HG03439 (cell line): Measurements from ENCODE around the gene DUSP6.

Experiments
- ATAC-seq: cut with Tn5 transposase; IDR thresholded peaks from one replicate; pipeline ENCODE4 v1.9.1; 2021; ENCODE audit warnings: mild to moderate bottlenecking, moderate library complexity; ENCODE audit not compliant: unreplicated experiment

The DUSP6 gene, protein sequence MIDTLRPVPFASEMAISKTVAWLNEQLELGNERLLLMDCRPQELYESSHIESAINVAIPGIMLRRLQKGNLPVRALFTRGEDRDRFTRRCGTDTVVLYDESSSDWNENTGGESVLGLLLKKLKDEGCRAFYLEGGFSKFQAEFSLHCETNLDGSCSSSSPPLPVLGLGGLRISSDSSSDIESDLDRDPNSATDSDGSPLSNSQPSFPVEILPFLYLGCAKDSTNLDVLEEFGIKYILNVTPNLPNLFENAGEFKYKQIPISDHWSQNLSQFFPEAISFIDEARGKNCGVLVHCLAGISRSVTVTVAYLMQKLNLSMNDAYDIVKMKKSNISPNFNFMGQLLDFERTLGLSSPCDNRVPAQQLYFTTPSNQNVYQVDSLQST

DNA sequence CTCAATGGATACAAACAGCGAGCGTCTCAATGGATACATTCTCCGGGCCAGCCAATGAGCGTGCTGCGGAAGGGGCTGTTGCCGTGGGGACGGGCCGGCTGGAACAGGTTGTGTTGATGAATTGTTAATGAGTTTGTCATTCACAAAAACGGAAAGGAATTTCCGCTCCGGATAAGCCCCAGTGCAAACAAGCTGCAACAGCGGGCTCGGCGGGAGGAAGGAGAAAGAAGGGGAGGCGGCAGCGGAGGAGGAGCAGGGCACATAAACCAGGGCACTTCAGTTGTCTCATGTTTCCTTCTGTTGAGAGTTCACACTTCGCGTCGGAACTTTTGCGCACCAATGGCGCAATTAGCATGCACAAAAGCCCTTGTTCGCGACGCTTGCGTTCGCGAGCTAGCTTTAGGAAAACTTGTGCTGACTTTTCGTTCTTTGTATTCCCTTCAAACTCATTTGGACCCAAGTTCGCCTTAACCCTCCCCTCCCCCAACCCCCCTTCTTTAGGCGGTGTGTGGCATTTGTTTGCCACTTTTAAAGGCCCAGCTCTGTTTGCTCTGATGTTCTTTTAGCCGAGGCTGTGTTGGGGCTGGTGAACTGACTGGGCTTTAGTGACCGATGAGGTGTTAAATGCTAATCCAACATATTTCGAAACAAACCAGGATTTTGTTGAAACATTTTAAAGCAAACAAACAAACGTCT is at the start of gene DUSP6:
Gene DUSP6 (minus strand): TSS at position 10 of the 696 bp plus-strand sequence. CDS start 462 bp downstream, outside the sequence.
- no peak for ATAC-seq

DNA sequence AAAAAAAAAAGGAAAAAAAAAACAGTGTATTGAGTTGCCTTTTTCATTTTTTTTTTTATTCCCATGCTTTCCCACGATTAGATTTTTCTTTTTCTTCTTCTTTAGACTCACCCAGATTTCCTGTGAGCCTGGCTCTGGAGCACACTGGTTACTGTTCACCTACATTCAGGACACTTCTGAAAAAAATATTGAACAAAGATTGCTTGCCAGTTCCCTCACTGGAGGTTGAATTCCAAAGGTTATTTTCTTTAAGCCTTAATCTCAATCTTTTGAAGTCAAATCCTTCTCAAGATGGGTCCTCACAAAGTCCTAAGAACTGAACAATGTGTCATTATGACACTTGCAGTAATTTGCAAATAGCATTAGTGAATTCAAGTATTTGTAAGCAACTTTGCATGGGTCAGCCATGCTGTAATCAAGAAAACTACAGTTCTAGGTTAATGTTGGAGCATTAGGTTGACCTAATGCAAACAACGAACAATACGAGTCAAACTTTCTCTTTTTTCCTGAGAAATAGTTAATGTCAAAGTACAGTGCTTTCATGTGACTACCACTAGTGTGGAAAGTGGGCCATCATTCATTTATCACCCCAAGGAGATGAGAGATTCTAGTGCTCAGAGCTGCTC is 49.2 kb upstream of the DUSP6 start:
- no peak for ATAC-seq

DNA sequence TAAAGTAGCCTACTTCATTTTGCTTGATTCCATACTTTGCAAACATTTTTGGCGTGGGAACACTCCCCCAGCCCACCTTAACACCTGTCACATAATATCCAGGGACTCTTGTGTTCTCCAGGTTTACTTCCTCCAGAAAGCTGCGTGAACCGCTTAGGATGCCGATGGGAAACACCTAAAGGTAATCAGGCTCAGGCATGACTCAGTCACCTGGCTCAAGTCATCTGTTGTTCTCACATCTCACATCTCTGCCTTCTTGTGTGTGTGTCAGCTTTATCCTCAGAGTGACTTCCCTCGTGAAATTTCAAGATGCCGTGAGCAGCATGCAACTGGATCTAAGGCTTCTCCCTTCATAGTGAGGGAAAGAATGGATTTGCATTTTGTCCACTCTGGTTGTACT is 48.1 kb upstream of the DUSP6 start:
- ATAC-seq = no peak

DNA sequence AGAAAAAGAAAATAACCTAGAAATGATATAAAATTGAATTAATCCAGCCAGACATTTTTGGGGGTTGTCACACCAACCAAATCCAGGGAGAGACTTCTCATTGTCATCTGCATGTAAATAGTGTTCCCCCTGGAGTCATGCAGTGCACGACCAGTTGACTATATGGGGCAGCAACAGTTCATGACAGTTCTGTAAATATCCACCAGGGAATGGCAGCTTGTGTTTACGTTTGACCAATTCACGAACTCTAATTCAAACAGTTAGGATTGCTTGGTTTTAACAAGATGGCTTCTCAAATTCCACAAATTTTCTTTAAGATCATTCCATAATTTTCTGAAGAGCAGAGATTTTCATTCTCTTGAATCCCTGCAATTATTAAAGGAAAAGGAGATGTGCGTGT is 43.4 kb upstream of the DUSP6 start:
- ATAC-seq = no peak

DNA sequence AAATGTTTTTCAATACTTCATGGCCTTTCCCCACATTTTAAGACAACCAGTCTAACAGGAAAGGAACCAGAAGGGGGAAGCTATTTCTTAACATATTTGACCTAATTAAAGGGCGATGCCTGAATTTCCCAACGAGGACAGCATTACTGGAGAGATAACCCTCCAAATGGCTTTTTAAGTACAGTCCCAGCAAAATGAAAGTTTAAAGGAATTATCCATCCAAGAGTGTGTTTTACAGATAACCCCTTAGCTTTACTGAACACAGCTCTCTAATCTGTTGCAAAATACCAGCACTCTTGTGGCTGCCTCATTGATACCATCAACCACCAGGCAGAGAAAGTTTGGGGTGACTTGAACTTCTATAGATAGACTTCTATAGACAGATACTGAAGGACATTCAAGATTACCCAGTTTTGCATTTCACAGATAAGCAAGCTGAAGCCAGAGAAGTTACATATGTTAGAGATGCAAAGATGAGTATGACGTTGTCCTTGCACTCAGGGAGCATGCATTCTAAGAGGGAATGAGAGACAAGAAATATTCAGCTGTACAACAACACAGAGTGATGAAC is 41.3 kb upstream of the DUSP6 start:
- ATAC-seq = no peak

DNA sequence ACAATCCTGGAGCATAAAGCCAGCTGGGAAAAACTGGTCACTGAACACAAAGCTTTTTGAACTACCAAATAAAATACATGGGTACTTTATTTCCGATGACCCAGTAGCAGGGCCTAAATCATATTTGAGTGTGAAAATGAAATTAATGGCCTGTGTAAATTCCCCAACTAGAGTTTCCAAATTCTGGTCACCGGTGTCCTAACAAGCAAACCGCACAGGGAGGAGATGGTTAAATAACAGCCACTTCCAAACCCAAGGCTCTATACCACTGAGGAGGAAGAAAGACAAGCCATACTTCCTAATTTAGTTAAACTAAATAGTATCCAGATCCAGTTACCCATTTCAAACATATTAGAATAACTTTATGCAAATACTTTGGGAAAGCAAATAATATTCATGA is 40.1 kb upstream of the DUSP6 start:
- no peak for ATAC-seq

DNA sequence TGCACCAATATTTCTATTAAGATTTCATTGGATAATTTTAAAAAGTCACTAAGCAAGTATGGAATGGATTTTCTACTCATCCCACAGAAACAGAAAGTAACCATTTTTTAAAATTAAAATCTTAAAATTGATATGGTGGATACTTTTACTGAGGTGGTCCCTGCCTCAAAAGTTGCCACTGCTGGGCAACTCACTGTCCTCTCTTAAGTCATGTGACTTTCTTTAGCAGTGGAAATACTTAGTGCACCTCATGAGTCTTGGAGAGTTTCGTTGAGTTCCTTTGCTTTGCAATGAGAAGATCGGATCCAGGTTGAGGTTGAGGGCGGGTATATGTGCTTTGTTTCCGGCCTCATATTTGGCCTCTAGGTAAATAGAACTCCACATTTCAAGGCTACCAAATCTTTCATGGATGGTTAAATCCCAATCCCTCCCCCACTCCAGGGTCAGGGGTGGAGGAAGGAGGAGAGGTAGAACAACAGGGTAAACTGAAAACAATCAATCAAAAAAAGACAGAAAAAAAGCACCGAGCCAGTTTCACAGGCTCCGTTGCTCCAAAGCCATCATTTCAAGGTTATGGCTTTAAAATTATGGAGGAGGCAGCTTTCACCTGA is 39.5 kb upstream of the DUSP6 start:
- no peak for ATAC-seq

DNA sequence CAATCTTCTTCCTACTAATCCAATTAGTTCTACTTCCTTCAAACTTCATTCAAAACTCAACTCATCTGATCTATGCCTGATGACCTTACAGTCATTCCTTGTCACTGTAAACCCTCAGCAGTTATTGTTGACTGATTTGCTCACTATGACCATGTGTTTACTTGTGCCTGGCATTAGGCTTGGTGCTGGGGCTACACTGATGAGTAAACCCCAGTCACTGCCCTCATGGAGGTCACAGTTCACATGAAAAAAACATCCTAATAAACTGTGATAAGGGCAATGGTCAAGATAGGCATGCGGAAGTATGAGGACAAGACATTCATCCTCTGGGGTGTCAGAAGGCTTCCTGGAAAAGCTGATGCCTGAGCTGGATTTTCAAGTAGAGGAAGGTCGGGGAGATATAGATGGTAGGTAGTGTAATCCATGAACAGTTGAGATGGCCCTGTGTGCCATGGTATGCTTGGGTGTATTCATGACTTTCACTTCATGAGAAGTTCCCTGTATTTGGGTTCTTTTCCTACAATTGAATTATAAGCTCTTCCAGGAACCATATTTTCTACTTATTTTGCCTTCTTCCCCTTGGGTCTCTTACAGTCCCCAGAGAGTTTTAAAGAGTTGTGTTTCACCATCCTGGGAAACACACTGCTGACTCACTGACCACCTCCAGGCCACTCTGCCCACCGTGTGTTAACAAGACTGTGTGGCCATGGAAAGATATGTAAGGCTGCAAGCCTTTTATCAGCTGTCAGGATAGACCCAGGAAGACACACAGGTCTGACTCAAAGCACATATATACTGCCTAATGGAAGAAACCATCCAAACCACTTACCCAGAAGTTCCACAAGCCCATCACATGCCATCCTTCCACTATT is 38.7 kb upstream of the DUSP6 start:
- no peak for ATAC-seq

DNA sequence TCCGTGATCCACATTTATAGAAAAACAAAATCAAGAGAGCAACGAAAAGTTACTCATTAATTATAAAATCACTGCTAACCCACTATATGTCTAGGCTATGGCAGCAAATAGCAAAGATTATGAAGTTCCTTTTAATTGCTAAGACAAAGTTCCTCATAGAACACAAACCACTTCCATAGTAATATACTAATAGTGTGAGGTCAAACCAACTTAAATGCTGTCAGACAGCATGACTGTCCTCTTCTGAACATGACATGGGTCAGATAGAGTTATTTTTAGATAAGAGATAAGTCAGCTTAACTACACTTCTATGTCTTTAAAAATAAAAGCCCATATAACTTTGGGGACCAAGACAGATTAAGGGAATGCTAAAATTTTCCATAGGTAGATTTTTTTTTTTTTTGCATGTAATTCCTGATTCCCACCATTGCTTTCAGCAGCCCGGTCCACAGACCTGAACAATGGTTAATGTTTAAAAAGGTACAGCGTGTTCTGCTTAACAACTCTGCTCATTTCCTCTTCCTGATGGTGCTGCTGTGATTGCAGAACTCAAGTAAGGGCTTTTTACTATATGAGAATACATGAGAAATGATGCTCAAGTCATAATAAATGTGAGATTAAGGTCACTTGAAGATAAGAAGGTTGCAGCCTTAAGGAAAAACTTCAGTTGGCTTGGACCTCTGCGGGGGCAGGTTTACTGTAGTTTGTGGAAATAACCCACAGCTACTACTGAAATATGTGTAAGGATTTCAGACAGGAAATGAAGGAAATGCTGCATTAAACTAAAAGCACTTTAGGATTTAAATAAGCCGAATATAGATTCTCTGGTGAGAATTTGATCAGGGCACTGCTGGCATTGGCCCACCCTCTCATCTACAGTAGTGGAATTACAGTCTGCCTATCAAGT is 37.7 kb upstream of the DUSP6 start:
- ATAC-seq = no peak

DNA sequence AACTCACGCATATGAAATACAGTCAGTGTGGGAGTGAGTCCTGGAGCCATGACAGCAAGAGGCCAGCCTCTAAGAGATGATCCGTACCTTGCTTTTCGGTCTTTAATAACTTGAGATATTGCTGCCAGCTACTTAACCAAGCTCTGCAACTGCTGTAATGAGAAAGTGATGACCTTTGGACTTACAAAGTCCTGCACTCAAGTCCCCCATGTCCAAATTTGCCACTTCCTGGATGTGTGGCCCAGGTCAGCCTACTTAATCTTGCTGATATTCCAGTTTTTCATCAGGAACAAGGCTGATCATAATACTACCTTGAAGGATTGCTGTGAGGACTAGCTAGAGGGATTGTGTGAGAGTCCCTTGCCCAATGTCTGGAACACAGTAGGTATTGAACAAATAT is 33.8 kb upstream of the DUSP6 start:
- ATAC-seq = no peak

DNA sequence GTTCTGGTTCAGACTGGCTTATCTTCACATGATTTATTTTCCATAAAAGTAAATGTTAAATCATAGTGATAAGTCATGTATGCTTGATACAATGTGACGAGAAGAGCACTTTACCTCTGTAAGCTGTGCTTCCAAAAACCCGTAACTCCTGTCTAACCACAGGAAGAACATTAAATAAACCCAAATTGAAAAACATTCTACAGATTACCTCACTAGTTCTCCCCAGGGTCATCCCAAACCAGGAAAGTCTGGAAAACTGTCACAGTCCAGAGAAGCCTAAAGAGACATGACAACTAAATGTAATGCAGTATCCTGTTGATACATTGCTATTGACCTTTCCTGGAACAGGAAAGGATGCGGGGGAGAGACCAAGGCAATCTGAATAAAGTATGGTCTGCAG is 32.5 kb upstream of the DUSP6 start:
- ATAC-seq = no peak

DNA sequence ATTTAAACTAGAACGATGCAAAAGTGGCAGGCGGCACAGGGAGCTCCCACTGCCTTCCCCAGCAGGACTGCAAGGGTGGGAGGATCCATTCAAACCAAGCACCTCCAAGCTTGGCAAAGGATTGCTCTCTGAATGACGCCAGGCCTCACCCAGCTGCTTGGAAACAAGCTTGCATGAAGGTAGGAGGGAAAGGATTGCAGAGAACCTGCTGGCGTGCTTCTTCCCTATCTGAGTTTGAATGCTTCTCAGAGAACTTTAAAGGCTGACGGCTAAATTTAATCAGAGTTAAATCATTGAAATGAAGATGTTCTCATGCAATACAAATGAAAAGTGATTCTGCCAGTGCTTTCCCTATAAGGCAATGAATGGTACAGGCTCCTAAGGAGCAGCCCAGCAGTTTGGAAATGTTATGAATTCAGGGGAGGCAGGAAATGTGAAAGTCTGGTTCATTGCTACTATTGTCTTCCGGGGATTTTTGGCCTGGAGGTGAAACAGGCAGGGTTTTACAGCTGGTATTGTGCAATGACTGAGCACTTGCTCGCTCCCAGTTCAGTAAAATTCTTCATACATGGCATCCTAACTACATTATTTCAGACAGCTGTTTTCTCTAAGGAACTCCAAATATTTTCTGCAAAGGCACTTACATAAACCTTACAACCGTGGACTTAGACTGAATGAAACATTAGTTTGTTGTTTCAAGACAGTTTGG is 31.9 kb upstream of the DUSP6 start:
- no peak for ATAC-seq

DNA sequence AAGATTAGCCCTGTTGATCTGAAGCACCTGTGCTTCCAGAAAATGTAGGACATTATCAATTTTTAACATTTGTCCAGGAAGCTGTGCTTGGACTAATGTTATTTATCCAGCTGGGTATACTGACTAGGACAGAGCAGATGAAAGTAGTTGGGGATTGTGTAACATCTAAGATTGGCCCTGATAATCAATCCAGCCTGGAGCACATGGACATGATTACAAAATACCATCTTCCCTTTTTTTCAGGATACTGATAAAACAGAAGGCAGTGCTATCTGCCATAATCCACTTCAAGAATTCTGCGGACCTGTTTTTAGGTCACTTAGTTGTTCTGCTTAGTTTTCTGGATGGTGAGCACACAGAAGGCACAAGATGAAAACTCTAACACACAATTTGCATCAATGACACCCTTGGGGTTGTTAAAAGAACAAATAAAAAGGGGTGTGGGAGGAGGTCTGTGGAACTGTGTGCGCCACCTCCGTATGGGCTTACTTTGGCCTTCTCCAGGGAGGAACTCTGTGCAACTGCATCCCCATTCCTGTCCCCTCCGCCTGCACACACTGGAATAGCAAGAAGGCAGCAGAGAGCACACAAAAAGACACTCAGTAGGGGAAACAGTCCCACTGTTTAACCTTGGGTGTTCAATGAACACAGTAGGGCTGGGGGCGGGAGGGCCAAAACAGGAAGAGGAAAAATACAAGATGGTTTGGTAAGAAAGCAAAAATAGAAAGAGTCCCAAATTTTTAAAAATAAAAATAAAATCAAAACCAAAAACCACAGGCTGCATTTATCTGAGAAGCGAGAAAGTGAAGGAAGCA is 31.1 kb upstream of the DUSP6 start:
- no peak for ATAC-seq

DNA sequence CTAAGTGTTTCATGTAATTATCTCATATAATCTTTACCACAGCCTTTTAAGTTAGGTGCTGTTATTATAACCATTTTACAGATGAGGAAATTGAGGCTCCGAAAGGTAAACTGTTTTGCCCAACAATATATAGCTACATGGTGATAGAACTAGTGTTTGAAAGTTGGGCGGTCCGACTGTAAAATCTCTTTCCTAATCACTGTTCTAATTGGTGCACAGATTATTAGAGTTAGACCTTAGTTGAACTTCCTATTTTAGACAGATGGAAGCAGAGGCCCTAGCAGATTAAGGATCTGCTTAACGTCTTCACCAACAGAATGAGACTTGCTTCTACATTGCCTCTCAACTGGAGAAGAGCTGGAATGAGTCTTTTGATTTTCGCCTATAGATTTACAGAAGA is 30.0 kb upstream of the DUSP6 start:
- ATAC-seq = no peak

DNA sequence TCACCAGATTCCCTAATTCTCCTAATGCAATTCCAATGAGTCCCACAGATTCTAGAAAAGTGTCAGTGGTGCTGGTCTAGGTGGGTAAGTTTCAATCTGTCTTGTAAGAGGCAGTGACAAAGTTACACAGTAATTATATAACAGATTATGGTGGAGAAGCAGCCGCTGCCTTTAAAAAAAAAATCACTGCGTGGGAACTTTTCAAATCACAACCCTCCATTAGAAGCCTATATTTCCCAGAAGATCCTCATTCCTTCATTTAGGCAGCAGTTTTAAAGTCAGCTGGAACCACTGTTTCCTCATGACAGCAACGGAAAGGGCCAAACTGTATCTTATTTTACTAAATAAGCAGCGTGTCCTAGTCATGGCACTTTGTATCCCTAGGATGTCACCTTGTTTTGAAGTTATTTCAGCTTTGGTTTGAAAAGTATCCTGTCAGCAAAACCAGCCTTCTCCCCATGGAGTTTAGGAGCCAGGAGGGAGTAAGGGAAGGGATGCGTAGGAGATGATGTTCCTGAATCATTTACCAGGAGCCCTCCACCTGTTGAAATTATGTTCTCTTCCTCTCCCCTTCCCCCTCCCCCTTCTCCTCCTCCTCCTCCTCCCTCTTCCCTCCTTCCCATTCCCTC is 27.7 kb upstream of the DUSP6 start:
- no peak for ATAC-seq

DNA sequence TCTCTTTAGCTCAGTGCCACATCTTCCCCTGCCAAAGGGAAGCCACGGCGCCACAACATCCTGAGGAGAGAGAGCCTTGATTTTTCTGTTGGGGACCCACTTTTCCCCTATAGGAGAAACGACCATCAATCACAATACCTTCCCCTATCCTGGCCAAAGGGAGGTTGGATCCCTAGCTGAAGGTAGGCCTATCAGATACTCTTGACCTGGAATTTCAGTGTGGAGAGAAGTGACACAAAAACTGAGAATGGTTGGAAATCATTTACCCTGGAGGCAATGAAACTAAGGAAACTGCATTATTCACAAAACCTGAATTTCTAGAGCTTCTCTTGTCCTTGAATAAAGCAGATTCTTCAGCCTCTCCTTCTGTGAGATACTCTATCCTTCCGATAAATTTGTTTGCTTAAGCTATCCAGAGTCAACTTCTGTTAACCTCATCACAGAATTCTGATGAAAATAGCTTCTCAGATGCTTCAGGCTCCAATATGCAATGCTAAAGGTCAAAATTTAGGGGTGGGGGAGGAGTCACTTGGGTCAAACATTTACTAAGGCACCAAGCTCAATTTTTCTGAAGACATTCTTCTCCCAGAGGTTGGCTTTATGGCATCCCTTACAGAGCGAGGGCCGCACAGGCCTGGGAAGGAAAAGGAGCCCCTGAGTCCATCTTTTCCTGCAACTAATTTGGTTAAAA is 27.0 kb upstream of the DUSP6 start:
- no peak for ATAC-seq

DNA sequence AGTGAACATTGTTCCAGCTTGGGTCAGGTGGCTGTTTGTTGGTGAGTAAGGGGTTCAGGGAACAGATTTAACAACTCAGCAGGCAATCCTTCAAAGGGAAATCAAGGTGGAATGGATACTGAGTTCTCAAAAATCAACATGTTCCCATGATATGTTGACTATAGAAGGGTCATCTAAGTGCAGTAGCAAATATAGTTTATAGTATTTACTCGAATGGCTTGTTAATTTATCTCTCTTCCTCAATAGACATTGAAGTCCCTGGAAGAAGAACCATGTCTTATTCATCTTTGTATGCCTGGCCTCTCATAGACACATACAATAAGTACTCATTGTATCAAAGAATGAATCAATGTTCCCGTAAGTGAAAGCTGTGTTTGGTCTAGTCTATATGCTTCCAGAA is 24.5 kb upstream of the DUSP6 start:
- no peak for ATAC-seq
